Keratinocyte (primary cell): Measurements from ENCODE around the gene SIN3A. TPM values are rescaled to one million over a fixed set of nuclear protein-coding genes. Genes with fewer than 3 reads are reported as not detected.

Source experiments
- DNase-seq: peaks from one replicate; pipeline ENCODE4 v3.0.0-alpha.2; 2011; ENCODE audit warnings: low read depth, missing footprints, low spot score
- FAIRE-seq: peaks from 2 replicates; lab custom pipeline; 2011; peaks lifted over from hg19 to GRCh38; lab: Jason Lieb, UNC
- H2AFZ ChIP-seq: 2 replicates; pipeline ENCODE4 v1.6.0; 2012; ENCODE audit warnings: low read length, control low read depth, inconsistent platforms; ENCODE audit not compliant: control insufficient read depth
- H3K27ac ChIP-seq: 2 replicates; pipeline ENCODE4 v1.5.1; 2011; ENCODE audit warnings: low read length; ENCODE audit not compliant: control insufficient read depth, insufficient read depth
- H3K27me3 ChIP-seq: 3 replicates; pipeline ENCODE4 v1.6.0; 2011; ENCODE audit warnings: low read length; ENCODE audit not compliant: control insufficient read depth, insufficient read depth; ENCODE audit errors: extremely low read depth
- H3K36me3 ChIP-seq, 2 experiments: 2 replicates in 1 of 2; 3 replicates in 1 of 2; pipeline ENCODE4 v1.5.1; 2011; ENCODE audit warnings: low read length in 2 of 2, mild to moderate bottlenecking in 1 of 2; ENCODE audit not compliant: control insufficient read depth in 2 of 2, insufficient read depth in 2 of 2; ENCODE audit errors: extremely low read depth in 1 of 2
- H3K4me1 ChIP-seq: 3 replicates; pipeline ENCODE4 v1.5.1; 2011; ENCODE audit warnings: low read length; ENCODE audit not compliant: control insufficient read depth, insufficient read depth; ENCODE audit errors: extremely low read depth
- H3K4me2 ChIP-seq: 3 replicates; pipeline ENCODE4 v1.6.0; 2011; ENCODE audit warnings: low read depth, low read length; ENCODE audit not compliant: control insufficient read depth, insufficient read depth; ENCODE audit errors: extremely low read depth
- H3K4me3 ChIP-seq, 3 experiments: fragments of 200-600 bp in 1 of 3; sonication (generic) in 1 of 3; 2 replicates in 2 of 3; 3 replicates in 1 of 3; pipeline ENCODE4 v1.5.1; 2011 to 2016; ENCODE audit warnings: low read length in 3 of 3, mild to moderate bottlenecking in 3 of 3, control low read depth in 2 of 3, inconsistent platforms in 1 of 3, low read depth in 1 of 3, mixed read lengths in 1 of 3, mixed run types in 1 of 3, moderate library complexity in 1 of 3; ENCODE audit not compliant: control insufficient read depth in 2 of 3, insufficient read depth in 2 of 3; ENCODE audit errors: extremely low read depth in 1 of 3
- H3K79me2 ChIP-seq: 2 replicates; pipeline ENCODE4 v1.6.0; 2012; ENCODE audit warnings: low read length; ENCODE audit not compliant: control insufficient read depth, insufficient read depth
- H3K9ac ChIP-seq: 3 replicates; pipeline ENCODE4 v1.6.0; 2011; ENCODE audit warnings: low read length; ENCODE audit not compliant: control insufficient read depth, insufficient read depth; ENCODE audit errors: extremely low read depth
- H3K9me1 ChIP-seq: 3 replicates; pipeline ENCODE4 v1.6.0; 2011; ENCODE audit warnings: low read length; ENCODE audit not compliant: control insufficient read depth, insufficient read depth; ENCODE audit errors: extremely low read depth
- H3K9me3 ChIP-seq: 2 replicates; pipeline ENCODE4 v1.5.1; 2012; ENCODE audit warnings: low read depth, low read length; ENCODE audit not compliant: control insufficient read depth
- H4K20me1 ChIP-seq: 3 replicates; pipeline ENCODE4 v1.6.0; 2011; ENCODE audit warnings: low read length; ENCODE audit not compliant: control insufficient read depth, insufficient read depth; ENCODE audit errors: extremely low read depth
- EZH2 ChIP-seq: IDR thresholded peaks from one replicate; pipeline ENCODE4 v1.6.1; 2012; ENCODE audit warnings: inconsistent platforms, mild to moderate bottlenecking, low read length, moderate library complexity
- dilution Hi-C: fragments of 300-500 bp; cut with MboI; formaldehyde crosslinking; loops from one replicate; pipeline ENCODE4 v1.7.0; 2020; ENCODE audit warnings: low sequenced_read_pairs; ENCODE audit not compliant: extremely low pct_ligation_motif_present
- polyA plus RNA-seq, 5 experiments: library from polyadenylated mRNA; depleted of rRNA in 3 of 5; stranded (reverse) in 3 of 5; stranded (forward) in 1 of 5; unstranded in 1 of 5; fragments of >200 nt; gene quantifications; 1 replicate in 1 of 5; 2 replicates in 3 of 5; 3 replicates in 1 of 5; pipeline versions ENCODE4 v1.2.1 to v1.2.3, GENCODE V29; 2011 to 2012; ENCODE audit warnings: missing spikeins in 2 of 5, low read depth in 1 of 5, low replicate concordance in 1 of 5
- TF ChIP-seq, protein P1 (sequence below), 3 experiments: IDR thresholded peaks in 1 of 3; conservative IDR thresholded peaks in 1 of 3; optimal IDR thresholded peaks in 1 of 3; 2 replicates in 2 of 3; 3 replicates in 1 of 3; pipeline versions ENCODE3 to v1.5.1; 2011; ENCODE audit warnings: low read length in 3 of 3, mild to moderate bottlenecking in 3 of 3, moderate library complexity in 2 of 3, control low read depth in 1 of 3, inconsistent platforms in 1 of 3; ENCODE audit not compliant: insufficient read depth in 2 of 3; ENCODE audit errors: extremely low read depth in 1 of 3

SIN3A gene
- polyA plus RNA-seq, 1 donor (not counting 4 experiments of a cell fraction or from before 2014, with no cell fraction given) = 19.4 TPM

DNA sequence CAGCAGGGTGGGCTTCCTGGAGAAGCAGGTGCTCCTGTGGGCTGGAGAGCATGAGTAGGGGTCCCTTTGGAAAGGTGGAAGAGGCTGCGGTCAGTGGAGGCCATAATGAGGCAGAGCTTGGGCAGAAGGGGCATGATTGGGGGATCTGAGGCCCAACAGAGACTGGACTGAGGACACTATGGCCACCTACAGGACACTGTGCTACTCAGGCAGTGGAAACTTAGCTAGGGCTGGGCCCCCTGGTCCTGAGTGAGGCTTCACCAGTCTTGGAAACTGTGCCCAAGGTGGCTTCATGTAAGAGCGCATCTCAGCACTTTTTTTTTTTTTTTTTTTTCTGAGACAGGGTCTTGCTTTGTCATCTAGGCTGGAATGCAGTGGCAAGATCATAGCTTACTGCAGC, 121.9 kb downstream of the SIN3A start:
- DNase-seq (no peak), FAIRE-seq (no peak)
- no peaks in the 10 kb centered on the region for H3K36me3 ChIP-seq
- H4K20me1 ChIP-seq = no peaks in the 10 kb centered on the region
- H3K4me3 ChIP-seq = no peak overlapping the region
- no peak overlapping the region for H3K4me2 ChIP-seq
- H3K9me3 ChIP-seq = no peaks in the 10 kb centered on the region
- no peak overlapping the region for H3K27ac ChIP-seq
- no peaks in the 10 kb centered on the region for H3K9me1 ChIP-seq
- TF ChIP-seq, protein P1, sequence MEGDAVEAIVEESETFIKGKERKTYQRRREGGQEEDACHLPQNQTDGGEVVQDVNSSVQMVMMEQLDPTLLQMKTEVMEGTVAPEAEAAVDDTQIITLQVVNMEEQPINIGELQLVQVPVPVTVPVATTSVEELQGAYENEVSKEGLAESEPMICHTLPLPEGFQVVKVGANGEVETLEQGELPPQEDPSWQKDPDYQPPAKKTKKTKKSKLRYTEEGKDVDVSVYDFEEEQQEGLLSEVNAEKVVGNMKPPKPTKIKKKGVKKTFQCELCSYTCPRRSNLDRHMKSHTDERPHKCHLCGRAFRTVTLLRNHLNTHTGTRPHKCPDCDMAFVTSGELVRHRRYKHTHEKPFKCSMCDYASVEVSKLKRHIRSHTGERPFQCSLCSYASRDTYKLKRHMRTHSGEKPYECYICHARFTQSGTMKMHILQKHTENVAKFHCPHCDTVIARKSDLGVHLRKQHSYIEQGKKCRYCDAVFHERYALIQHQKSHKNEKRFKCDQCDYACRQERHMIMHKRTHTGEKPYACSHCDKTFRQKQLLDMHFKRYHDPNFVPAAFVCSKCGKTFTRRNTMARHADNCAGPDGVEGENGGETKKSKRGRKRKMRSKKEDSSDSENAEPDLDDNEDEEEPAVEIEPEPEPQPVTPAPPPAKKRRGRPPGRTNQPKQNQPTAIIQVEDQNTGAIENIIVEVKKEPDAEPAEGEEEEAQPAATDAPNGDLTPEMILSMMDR (optimal IDR thresholded peaks at IDR 0.05 in 1 of 3, IDR thresholded peaks at IDR 0.05 in 1 of 3, conservative IDR thresholded peaks at IDR 0.05 in 1 of 3; ENCODE audit: extremely low read depth in 1 of 3, insufficient read depth in 2 of 3, low read length in 3 of 3) = no peak
- TF ChIP-seq EZH2 = no peak
- H3K4me1 ChIP-seq = no peaks in the 10 kb centered on the region
- no peaks in the 10 kb centered on the region for H3K27me3 ChIP-seq
- dilution Hi-C loops = no loop called here
- H3K9ac ChIP-seq = no peak overlapping the region
- H2AFZ ChIP-seq = no peak overlapping the region
- no peaks in the 10 kb centered on the region for H3K79me2 ChIP-seq

DNA sequence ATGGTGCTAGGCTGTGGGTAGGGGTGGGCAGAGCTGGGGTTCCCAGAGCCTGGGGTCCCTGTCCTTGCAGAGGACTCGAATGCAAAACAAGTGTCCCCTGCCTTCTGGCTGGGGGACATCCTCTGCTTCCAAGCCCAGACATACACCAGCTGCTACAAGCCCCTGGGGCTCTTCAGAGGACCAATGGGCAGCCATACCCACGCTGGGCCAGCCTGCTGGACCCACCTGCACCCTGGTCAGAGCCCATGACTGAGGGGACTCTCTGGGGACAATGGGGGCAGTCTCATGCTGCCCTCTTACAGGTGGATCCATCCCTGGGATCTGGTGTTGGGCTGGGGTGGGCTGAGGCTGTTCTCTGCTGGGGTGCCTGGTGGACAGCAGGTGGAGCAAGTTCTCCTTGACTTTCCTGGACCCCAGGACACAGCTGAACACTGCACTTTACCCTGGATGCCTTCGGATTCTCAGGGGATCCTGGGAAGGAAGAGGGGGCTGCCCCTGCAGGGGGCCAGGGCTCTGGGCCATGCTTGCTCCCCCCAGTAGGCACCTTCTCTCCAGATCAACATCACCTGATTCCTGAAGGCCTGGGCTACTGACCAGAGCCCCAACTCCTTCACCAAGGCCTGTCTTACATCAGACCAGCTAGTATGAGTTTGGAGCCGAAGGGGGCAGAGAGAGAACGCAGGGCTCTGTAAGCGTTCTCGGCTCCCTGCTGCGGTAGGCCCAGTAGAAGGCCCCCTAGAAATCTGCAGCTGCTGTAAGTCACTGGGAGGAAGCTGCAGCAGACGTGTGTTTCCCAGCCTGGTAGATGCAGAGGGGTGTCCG, 122.8 kb downstream of the SIN3A start:
- no peaks in the 10 kb centered on the region for H3K79me2 ChIP-seq
- no peaks in the 10 kb centered on the region for H3K9me1 ChIP-seq
- H3K27ac ChIP-seq = no peak overlapping the region
- no peak for DNase-seq
- TF ChIP-seq EZH2 = no peak
- TF ChIP-seq, protein P1 (optimal IDR thresholded peaks at IDR 0.05 in 1 of 3, IDR thresholded peaks at IDR 0.05 in 1 of 3, conservative IDR thresholded peaks at IDR 0.05 in 1 of 3; ENCODE audit: extremely low read depth in 1 of 3, insufficient read depth in 2 of 3, low read length in 3 of 3) = no peak
- no peak overlapping the region for H3K9ac ChIP-seq
- no peak overlapping the region for H3K4me3 ChIP-seq
- H2AFZ ChIP-seq = no peak overlapping the region
- no peaks in the 10 kb centered on the region for H3K4me1 ChIP-seq
- dilution Hi-C loops = no loop called here
- H3K4me2 ChIP-seq = no peak overlapping the region
- H3K36me3 ChIP-seq = no peaks in the 10 kb centered on the region
- H3K9me3 ChIP-seq = no peaks in the 10 kb centered on the region
- no peaks in the 10 kb centered on the region for H3K27me3 ChIP-seq
- H4K20me1 ChIP-seq = no peaks in the 10 kb centered on the region
- no peak for FAIRE-seq
